ENCODE results near the gene SMYD2. TPM values are rescaled to one million over a fixed set of nuclear protein-coding genes. Genes with fewer than 3 reads are reported as not detected.

The SMYD2 gene
- polyA plus RNA-seq, 2 of the 4 experiments (the other 2 are of a cell fraction), result 32.3 to 54.9 TPM

GRCh38 chr1:214326406-214326805 is 45.4 kb downstream of the SMYD2 start:
- TF ChIP-seq FOXS1 (CRISPR knock-in tag; IDR thresholded peaks at IDR 0.05), result no peak
- TF ChIP-seq RNF2 (IDR thresholded peaks at IDR 0.05; ENCODE audit: borderline replicate concordance, low read depth), result no peak
- TF ChIP-seq NR3C1 (IDR thresholded peaks at IDR 0.05), result no peak
- TF ChIP-seq HOXA7 (CRISPR knock-in tag; IDR thresholded peaks at IDR 0.05), result no peak
- TF ChIP-seq EHMT2 (IDR thresholded peaks at IDR 0.05; ENCODE audit: low read depth), result no peak
- TF ChIP-seq ATOH8 (CRISPR knock-in tag; IDR thresholded peaks at IDR 0.05; ENCODE audit: low read depth), result no peak
- TF ChIP-seq HMGXB4 (CRISPR knock-in tag; IDR thresholded peaks at IDR 0.05; ENCODE audit: borderline replicate concordance), result no peak
- TF ChIP-seq NFE2L2 (conservative IDR thresholded peaks at IDR 0.05; ENCODE audit: low read length), result no peak
- no peak for TF ChIP-seq CBX8 (IDR thresholded peaks at IDR 0.05)
- TF ChIP-seq USF2 (IDR thresholded peaks at IDR 0.05), result no peak
- TF ChIP-seq SMC3 (IDR thresholded peaks at IDR 0.05), result no peak
- TF ChIP-seq ZFP36 (IDR thresholded peaks at IDR 0.05; ENCODE audit: borderline replicate concordance, partially characterized antibody), result no peak
- no peak for TF ChIP-seq MYC (IDR thresholded peaks at IDR 0.05; ENCODE audit: borderline replicate concordance, low read length)
- no peak for TF ChIP-seq POLR2AphosphoS2 (conservative IDR thresholded peaks at IDR 0.05; ENCODE audit: low read length)
- TF ChIP-seq GATA3 (IDR thresholded peaks at IDR 0.05; ENCODE audit: borderline replicate concordance), result no peak
- TF ChIP-seq MAZ (IDR thresholded peaks at IDR 0.05; ENCODE audit: borderline replicate concordance, low read depth, low read length), result no peak
- no peak for TF ChIP-seq SREBF2 (IDR thresholded peaks at IDR 0.05)
- TF ChIP-seq CBX2 (IDR thresholded peaks at IDR 0.05; ENCODE audit: borderline replicate concordance, low read depth), result no peak
- DNase-seq (ENCODE audit: low read depth in 1 of 2, low spot score in 1 of 2), result no peak
- H3K9me3 ChIP-seq, result no peaks in the 10 kb centered on the region
- no peak for ATAC-seq
- H3K27ac ChIP-seq, result no peak overlapping the region
- CTCF ChIA-PET, result interaction anchor here (1.1 to 18.8 kb wide), 7 partner anchors 7 to 258 kb away, joined by 3 to 515 read pairs (median 98); no protein-coding TSS in a partner anchor
- no peak for FAIRE-seq
- H3K4me2 ChIP-seq, result no peak overlapping the region
- POLR2A ChIA-PET, result interaction anchor here (0.6 kb wide), 1 partner anchor 110 kb away, joined by 4 read pairs; no protein-coding TSS in a partner anchor
- H3K4me1 ChIP-seq, result no peaks in the 10 kb centered on the region
- no peak overlapping the region for H3K4me3 ChIP-seq
- WGBS (ENCODE audit: missing lambda C conversion rate), result 74% methylated on average over 5 of the region's 5 CpGs

GRCh38 chr1:214327514-214327913 is 46.6 kb downstream of the SMYD2 start:
- WGBS (ENCODE audit: missing lambda C conversion rate), result 68% methylated on average over 1 of the region's 1 CpG
- TF ChIP-seq JUNB (IDR thresholded peaks at IDR 0.05), result no peak
- no peak for TF ChIP-seq ZSCAN20 (CRISPR knock-in tag; IDR thresholded peaks at IDR 0.05)
- no peak for TF ChIP-seq CHD4 (IDR thresholded peaks at IDR 0.05; ENCODE audit: borderline replicate concordance)
- no peak for TF ChIP-seq MAFK (IDR thresholded peaks at IDR 0.05; ENCODE audit: partially characterized antibody)
- Histone ChIP-seq H3K4me1 (no peaks in the 10 kb centered on the region), H3K4me3 (no peak overlapping the region), H3K27ac (no peak overlapping the region), H3K4me2 (no peak overlapping the region), H3K9me3 (no peaks in the 10 kb centered on the region)
- DNase-seq (ENCODE audit: low read depth in 1 of 2, low spot score in 1 of 2), result no peak
- POLR2A ChIA-PET, result no interaction called here
- no peak for FAIRE-seq
- CTCF ChIA-PET, result interaction anchor here (0.8 to 18.8 kb wide), 23 partner anchors 8 to 311 kb away, joined by 3 to 515 read pairs (median 7); no protein-coding TSS in a partner anchor
- ATAC-seq, result no peak

Data from A549 (cell line).